Amygdala (tissue), 56 donors: ENCODE results near the gene NFATC4.
A peak's percentile ranks its signal among the peaks of the same experiment; 100 is the strongest.
"Not testable (repeated sequence)": the region's sequence is repeated elsewhere in the genome, so short reads cannot be mapped to it uniquely, and the experiment has no call there.

ENCODE experiments used
- DNase-seq, 56 donors: peaks; one replicate each; lab custom pipeline; 2025; lab: John Stamatoyannopoulos, UW

NFATC4 gene

DNA sequence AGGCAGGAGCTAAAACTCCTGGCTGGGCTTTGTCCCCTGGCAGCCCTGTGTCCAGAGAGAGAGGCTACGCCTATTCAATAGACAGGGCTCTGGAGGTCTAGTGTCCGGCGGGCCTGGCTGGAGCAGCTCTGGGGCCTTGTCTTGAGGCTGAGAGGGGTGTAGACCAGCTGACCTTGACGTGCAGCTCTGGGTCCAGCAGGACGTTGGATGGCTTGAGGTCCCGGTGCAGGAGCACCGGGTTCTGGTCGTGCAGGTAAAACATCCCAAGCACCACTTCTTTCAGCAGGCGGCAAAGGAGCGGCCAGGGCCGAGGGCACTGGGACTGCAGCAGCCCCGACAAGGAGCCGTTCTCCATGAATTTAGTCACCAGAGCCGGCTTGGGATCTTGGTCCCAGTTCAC, 29.1 kb upstream of the NFATC4 start:
- no peak for DNase-seq

GRCh38 chr14:24339284-24340151, 28.5 kb upstream of the NFATC4 start, which contains the start of gene RIPK3:
RIPK3 (minus strand) TSS chr14:24339991; CDS start chr14:24339826, 165 bp downstream.
- no peak for DNase-seq

GRCh38 chr14:24340606-24341005, 27.4 kb upstream of the NFATC4 start:
- no peak for DNase-seq

- no peak for DNase-seq
Measured at GRCh38 chr14:24342889-24343288, 25.1 kb upstream of the NFATC4 start.

- DNase-seq = no peak
Measured at GRCh38 chr14:24343795-24344660, 24.0 kb upstream of the NFATC4 start.

DNA sequence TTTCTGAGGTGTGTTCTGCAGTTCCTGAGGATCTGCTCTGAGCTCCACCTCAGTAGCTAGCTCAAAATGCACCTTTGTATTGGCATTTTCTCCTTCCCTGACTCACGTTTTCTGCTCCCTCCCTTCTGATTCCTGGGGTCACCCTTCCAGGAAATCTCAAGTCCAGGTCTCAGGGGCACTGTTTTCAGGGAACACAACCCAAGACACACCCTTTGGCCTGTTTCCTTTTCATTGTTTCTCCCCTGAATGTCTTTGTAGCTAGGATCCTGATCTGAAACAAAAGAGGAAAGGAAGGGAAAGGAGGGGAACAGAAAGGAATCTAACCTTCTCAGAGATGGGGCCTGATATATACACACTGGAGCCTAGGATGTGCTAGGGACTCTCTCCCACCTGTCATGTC, 20.9 kb upstream of the NFATC4 start:
- no peak for DNase-seq

DNA sequence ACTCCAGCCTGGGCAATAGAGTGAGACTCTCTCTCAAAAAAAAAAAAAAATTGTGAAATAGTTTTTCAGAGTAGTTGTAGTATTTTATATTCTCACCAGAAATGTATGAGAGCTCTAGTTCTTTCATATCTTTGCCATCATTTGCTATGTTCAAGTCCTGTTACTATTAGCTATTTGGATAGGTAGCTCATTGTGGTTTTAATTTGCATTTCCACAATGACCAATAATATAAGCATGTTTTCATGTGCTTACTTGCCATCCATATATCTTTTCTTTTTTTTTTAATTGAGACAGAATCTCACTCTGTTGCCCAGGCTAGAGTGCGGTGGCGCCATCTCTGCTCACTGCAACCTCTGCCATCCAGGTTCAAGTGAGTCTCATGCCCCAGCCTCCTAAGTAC, 19.8 kb upstream of the NFATC4 start:
- no peak for DNase-seq

GRCh38 chr14:24349742-24350141, 18.2 kb upstream of the NFATC4 start:
- DNase-seq = no peak

DNA sequence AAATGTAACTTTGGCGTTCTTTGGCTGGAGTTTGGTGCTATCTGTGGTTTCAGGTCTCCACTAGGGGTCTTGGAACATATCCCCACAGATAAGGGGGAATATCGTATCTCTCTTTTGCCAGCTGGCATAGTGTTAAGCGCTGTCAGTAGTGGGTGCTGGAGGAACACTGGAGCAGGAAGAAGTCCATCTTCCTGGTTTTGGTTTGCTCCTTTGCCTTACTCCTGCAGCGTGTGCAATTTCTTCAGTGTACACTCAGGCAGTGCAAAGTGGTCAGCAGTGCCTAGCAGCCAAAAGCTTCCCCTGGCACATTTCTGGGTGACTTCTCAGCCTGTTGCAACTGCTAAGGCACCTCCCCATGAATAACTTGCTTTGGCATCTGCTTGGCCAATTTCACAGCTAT, 16.5 kb upstream of the NFATC4 start:
- no peak for DNase-seq

GRCh38 chr14:24353559-24354481, 14.2 kb upstream of the NFATC4 start:
- DNase-seq = no peak

- not testable (repeated sequence) for DNase-seq
Measured at GRCh38 chr14:24354482-24354825, 13.5 kb upstream of the NFATC4 start.

DNA sequence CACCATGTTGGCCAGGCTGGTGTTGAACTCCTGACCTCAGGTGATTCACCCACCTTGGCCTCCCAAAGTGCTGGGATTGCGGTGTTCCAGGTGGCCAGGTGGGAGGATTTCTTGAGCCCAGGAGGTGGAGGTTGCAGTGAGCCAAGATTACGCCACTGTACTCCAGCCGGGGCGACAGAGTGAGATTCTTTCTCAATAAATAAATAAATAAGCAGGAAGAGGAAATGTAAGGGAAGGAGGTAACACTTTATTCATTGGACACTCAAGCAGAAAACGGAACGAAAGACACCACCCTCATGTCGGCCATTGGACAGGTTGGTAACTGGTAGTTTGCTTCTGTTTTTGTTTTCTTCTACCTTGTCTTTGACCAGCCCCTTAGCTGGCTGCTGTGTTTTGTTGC, 13.0 kb upstream of the NFATC4 start:
- no peak for DNase-seq

GRCh38 chr14:24356208-24356607, 11.8 kb upstream of the NFATC4 start:
- no peak for DNase-seq

DNA sequence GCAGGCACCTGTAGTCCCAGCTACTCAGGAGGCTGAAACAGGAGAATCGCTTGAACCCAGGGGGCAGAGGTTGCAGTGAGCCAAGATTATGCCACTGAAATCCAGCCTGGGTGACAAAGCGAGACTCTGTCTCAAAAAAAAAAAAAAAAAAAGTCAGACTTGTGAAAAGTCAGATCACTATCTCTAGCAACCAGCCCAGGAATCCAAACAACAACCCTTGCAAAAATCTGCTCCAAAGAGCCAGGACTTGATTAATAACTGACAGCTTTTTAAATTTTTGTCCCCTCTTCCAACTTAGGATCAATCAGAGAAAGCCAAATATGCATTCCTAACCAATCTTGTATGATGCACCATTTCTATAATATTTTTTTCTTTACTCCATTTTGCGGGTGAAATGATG, 7.7 kb upstream of the NFATC4 start:
- no peak for DNase-seq

DNA sequence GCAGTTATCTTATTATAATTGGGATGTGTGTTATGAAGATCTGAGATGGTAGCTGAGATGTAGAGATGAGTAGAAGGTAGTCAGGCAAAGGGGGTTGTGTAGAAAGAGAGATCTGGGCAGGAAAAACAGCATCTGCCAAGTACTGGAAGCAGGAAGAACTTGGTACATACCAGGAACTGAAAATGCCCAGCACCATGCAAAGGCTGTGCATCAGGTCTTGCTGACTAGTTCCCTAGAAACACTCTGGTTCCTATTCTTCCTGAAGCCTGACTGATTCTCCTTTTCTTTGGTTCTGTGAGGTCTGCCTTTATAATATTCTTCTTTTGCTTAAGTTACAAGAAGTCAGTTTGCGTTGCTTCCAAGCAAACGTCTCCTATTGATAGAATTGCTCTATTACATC, 6.7 kb upstream of the NFATC4 start:
- peak in 1 of 56 donors; percentile 23 for DNase-seq

DNA sequence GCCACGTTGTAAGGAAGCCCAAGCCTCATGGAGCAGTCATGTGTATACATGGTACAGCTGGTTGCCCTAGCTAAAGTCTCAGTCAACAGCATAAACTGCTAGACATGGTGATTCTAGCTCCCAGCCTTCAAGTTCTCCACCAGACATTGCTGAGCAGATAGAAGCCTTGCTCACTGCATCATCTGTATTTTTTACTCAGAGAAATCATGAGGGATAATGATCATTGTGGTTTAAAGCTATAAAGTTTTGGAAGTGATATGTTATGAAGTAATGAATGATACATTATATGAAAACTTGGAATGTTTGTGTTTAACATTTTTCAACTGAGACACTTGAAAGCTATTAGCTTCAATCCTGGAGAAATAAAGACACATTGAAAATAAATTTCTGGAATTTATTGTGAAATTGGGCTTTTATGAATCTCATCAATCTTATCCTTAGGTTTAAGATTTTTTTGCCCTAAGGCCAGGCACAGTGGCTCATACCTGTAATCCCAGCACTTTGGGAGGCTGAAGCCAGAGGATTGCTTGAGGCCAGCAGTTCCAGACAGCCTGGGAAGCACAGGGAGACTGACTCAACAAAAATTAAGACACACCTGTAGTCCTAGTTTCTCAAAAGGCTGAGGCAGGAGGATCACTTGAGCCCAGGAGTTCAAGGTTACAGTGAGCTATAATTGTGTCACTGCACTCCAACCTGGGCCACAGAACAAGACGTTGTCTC, 5.6 kb upstream of the NFATC4 start:
- no peak for DNase-seq

- DNase-seq = no peak
Measured at GRCh38 chr14:24363401-24363800, 4.6 kb upstream of the NFATC4 start.

GRCh38 chr14:24364841-24365240, 3.1 kb upstream of the NFATC4 start:
- no peak for DNase-seq

GRCh38 chr14:24365600-24366412, 2.2 kb upstream of the NFATC4 start:
- DNase-seq = peak in 32 of 56 donors; percentile 4 to 75 (median 29)
